GM19240 (cell line): ENCODE results near the gene GATA6.
"Not testable (repeated sequence)": the region's sequence is repeated elsewhere in the genome, so short reads cannot be mapped to it uniquely, and the experiment has no call there.

Experiments
- DNase-seq: peaks from one replicate; pipeline ENCODE4 v3.0.0; 2011; ENCODE audit warnings: low spot score; ENCODE audit not compliant: insufficient read length

Gene GATA6

GRCh38 chr18:22203536-22204213 is 34.3 kb downstream of the GATA6 start:
- DNase-seq, result no peak

- DNase-seq, result no peak
Observed at GRCh38 chr18:22204214-22204536, 34.8 kb downstream of the GATA6 start.

GRCh38 chr18:22204996-22205395 is 35.6 kb downstream of the GATA6 start:
- no peak for DNase-seq

GRCh38 chr18:22207021-22207758 is 37.8 kb downstream of the GATA6 start:
- no peak for DNase-seq

GRCh38 chr18:22210311-22210754 is 40.9 kb downstream of the GATA6 start:
- DNase-seq, result no peak

- DNase-seq, result no peak
Observed at GRCh38 chr18:22211657-22212056, 42.3 kb downstream of the GATA6 start.

GRCh38 chr18:22213333-22213973 is 44.1 kb downstream of the GATA6 start:
- no peak for DNase-seq

GRCh38 chr18:22214731-22215528 is 45.5 kb downstream of the GATA6 start:
- no peak for DNase-seq

- DNase-seq, result no peak
Observed at GRCh38 chr18:22218835-22219234, 49.4 kb downstream of the GATA6 start.

GRCh38 chr18:22219568-22220355 is 50.4 kb downstream of the GATA6 start:
- no peak for DNase-seq

GRCh38 chr18:22220585-22220984 is 51.2 kb downstream of the GATA6 start:
- not testable (repeated sequence) for DNase-seq

- DNase-seq, result no peak
Observed at GRCh38 chr18:22221350-22221749, 52.0 kb downstream of the GATA6 start.

GRCh38 chr18:22223254-22223964 is 54.0 kb downstream of the GATA6 start:
- no peak for DNase-seq

GRCh38 chr18:22223965-22224322 is 54.6 kb downstream of the GATA6 start:
- DNase-seq, result no peak

GRCh38 chr18:22224339-22224738 is 55.0 kb downstream of the GATA6 start:
- no peak for DNase-seq

GRCh38 chr18:22226801-22227200 is 57.4 kb downstream of the GATA6 start:
- no peak for DNase-seq

GRCh38 chr18:22228976-22229375 is 59.6 kb downstream of the GATA6 start:
- DNase-seq, result no peak

GRCh38 chr18:22229456-22230124 is 60.2 kb downstream of the GATA6 start:
- no peak for DNase-seq

GRCh38 chr18:22230471-22230945 is 61.1 kb downstream of the GATA6 start:
- DNase-seq, result no peak

GRCh38 chr18:22233266-22233665 is 63.9 kb downstream of the GATA6 start:
- no peak for DNase-seq
